Hepatocyte (in vitro differentiated cells): ENCODE measurements around the gene IL1R2. TPM values are rescaled to one million over a fixed set of nuclear protein-coding genes. Genes with fewer than 3 reads are reported as not detected.

ENCODE experiments used
- DNase-seq: peaks from one replicate; pipeline ENCODE4 v3.0.0-alpha.2; 2016; ENCODE audit warnings: low spot score
- H2AFZ ChIP-seq: fragments of 200-600 bp; sonication (generic); 2 replicates; pipeline ENCODE4 v1.6.0; 2016; ENCODE audit warnings: antibody characterized with exemption, mild to moderate bottlenecking
- H3K27ac ChIP-seq: fragments of 200-600 bp; sonication (generic); 2 replicates; pipeline ENCODE4 v1.5.1; 2016; ENCODE audit warnings: mild to moderate bottlenecking
- H3K27me3 ChIP-seq: fragments of 200-600 bp; sonication (generic); 2 replicates; pipeline ENCODE4 v1.6.1; 2016
- H3K36me3 ChIP-seq: fragments of 200-600 bp; sonication (generic); replicated peaks from 2 replicates; pipeline ENCODE4 v1.5.1; 2016; ENCODE audit warnings: low read depth; ENCODE audit not compliant: insufficient read depth
- H3K4me1 ChIP-seq: fragments of 200-600 bp; sonication (generic); 2 replicates; pipeline ENCODE4 v1.5.1; 2016; ENCODE audit warnings: mild to moderate bottlenecking, moderate library complexity; ENCODE audit not compliant: insufficient read depth
- H3K4me2 ChIP-seq: fragments of 200-600 bp; sonication (generic); 2 replicates; pipeline ENCODE4 v1.6.0; 2016
- H3K4me3 ChIP-seq: fragments of 200-600 bp; sonication (generic); 2 replicates; pipeline ENCODE4 v1.5.1; 2016; ENCODE audit warnings: mild to moderate bottlenecking
- H3K79me2 ChIP-seq: fragments of 200-600 bp; sonication (generic); 2 replicates; pipeline ENCODE4 v1.6.0; 2017; ENCODE audit warnings: mild to moderate bottlenecking
- H3K9me2 ChIP-seq: fragments of 200-600 bp; sonication (generic); replicated peaks from 2 replicates; pipeline ENCODE4 v1.6.0; 2017; ENCODE audit warnings: mild to moderate bottlenecking; ENCODE audit not compliant: insufficient read depth
- H3K9me3 ChIP-seq: fragments of 200-600 bp; sonication (generic); 2 replicates; pipeline ENCODE4 v1.5.1; 2016; ENCODE audit warnings: low read depth, mild to moderate bottlenecking
- H4K20me1 ChIP-seq: fragments of 200-600 bp; sonication (generic); 2 replicates; pipeline ENCODE4 v1.6.0; 2016; ENCODE audit warnings: mild to moderate bottlenecking; ENCODE audit not compliant: insufficient read depth, poor library complexity, severe bottlenecking
- CTCF ChIP-seq: fragments of 200-600 bp; sonication (generic); IDR thresholded peaks from 2 replicates; pipeline ENCODE4 v1.5.1; 2016; ENCODE audit warnings: antibody characterized with exemption, mild to moderate bottlenecking; ENCODE audit not compliant: poor library complexity
- EZH2 ChIP-seq: fragments of 200-600 bp; sonication (generic); IDR thresholded peaks from 2 replicates; pipeline ENCODE4 v1.6.1; 2016; ENCODE audit warnings: antibody characterized with exemption, mild to moderate bottlenecking, borderline replicate concordance
- EZH2phosphoT487 ChIP-seq: fragments of 200-600 bp; sonication (generic); IDR thresholded peaks from one replicate; pipeline ENCODE4 v1.6.1; 2018; ENCODE audit warnings: antibody characterized with exemption, mild to moderate bottlenecking, low read depth, moderate library complexity; ENCODE audit not compliant: unreplicated experiment, severe bottlenecking
- WGBS: methylation state at CpG from one replicate; pipeline ENCODE4 v1.1.6; 2016; ENCODE audit warnings: low lambda C conversion rate; ENCODE audit errors: missing lambda C conversion rate; 5-methylcytosine and 5-hydroxymethylcytosine counted together
- polyA plus RNA-seq: library from polyadenylated mRNA; unstranded; fragments of >200 nt; fragmentation: Nextera tagmentation; extraction: Ambion mirVana; gene quantifications from 2 replicates; pipeline ENCODE4 v1.2.1, GENCODE V29; 2016
- total RNA-seq: library from RNA; depleted of rRNA; stranded (reverse); fragments of >200 nt; gene quantifications from 2 replicates; pipeline ENCODE4 v1.2.3, GENCODE V29; 2014

Gene IL1R2
- total and polyA plus RNA-seq, 2 experiments from 2014 or later: 1.3 to 5.8 TPM

GRCh38 chr2:102058293-102058833, 66.6 kb downstream of the IL1R2 start:
- WGBS: 87% methylated on average over 8 of the region's 8 CpGs
- H3K79me2 ChIP-seq: no peaks in the 10 kb centered on the region
- no peak overlapping the region for H2AFZ ChIP-seq
- H3K9me3 ChIP-seq: no peaks in the 10 kb centered on the region
- no peak overlapping the region for H3K27ac ChIP-seq
- no peaks in the 10 kb centered on the region for H3K27me3 ChIP-seq
- no peak for DNase-seq
- H3K4me3 ChIP-seq: no peak overlapping the region
- H4K20me1 ChIP-seq: no peaks in the 10 kb centered on the region
- no peak overlapping the region for H3K4me2 ChIP-seq
- H3K4me1 ChIP-seq: peaks cover 31% of the 10 kb centered on the region
- TF ChIP-seq CTCF (no peak), EZH2 (no peak), EZH2phosphoT487 (no peak)
- no peaks in the 10 kb centered on the region for H3K9me2 ChIP-seq
- H3K36me3 ChIP-seq: no peaks in the 10 kb centered on the region

- Histone ChIP-seq H3K4me3 (no peak overlapping the region), H4K20me1 (no peaks in the 10 kb centered on the region), H3K36me3 (no peaks in the 10 kb centered on the region), H3K4me1 (peaks cover 39% of the 10 kb centered on the region), H2AFZ (no peak overlapping the region), H3K9me3 (no peaks in the 10 kb centered on the region), H3K27me3 (no peaks in the 10 kb centered on the region), H3K79me2 (no peaks in the 10 kb centered on the region), H3K9me2 (no peaks in the 10 kb centered on the region), H3K4me2 (no peak overlapping the region), H3K27ac (no peak overlapping the region)
- 50% methylated on average over 1 of the region's 1 CpG for WGBS
- no peak for DNase-seq
- TF ChIP-seq EZH2phosphoT487 (no peak), EZH2 (no peak)
Observed at GRCh38 chr2:102059151-102059550, 67.4 kb downstream of the IL1R2 start.

GRCh38 chr2:102060047-102060446, 68.3 kb downstream of the IL1R2 start:
- 85% methylated on average over 3 of the region's 3 CpGs for WGBS
- Histone ChIP-seq H3K4me1 (peaks cover 46% of the 10 kb centered on the region), H2AFZ (no peak overlapping the region), H3K9me3 (no peaks in the 10 kb centered on the region), H3K27ac (no peak overlapping the region), H3K36me3 (no peaks in the 10 kb centered on the region), H3K79me2 (no peaks in the 10 kb centered on the region), H3K4me3 (no peak overlapping the region), H4K20me1 (no peaks in the 10 kb centered on the region), H3K27me3 (no peaks in the 10 kb centered on the region), H3K4me2 (no peak overlapping the region), H3K9me2 (no peaks in the 10 kb centered on the region)
- no peak for DNase-seq
- TF ChIP-seq CTCF (no peak), EZH2phosphoT487 (no peak), EZH2 (no peak)

- no peaks in the 10 kb centered on the region for H3K9me2 ChIP-seq
- no peak for DNase-seq
- H3K36me3 ChIP-seq: no peaks in the 10 kb centered on the region
- H3K4me3 ChIP-seq: no peak overlapping the region
- TF ChIP-seq EZH2phosphoT487: no peak
- TF ChIP-seq EZH2: no peak
- no peak for TF ChIP-seq CTCF
- H2AFZ ChIP-seq: no peak overlapping the region
- H3K27ac ChIP-seq: no peak overlapping the region
- no peaks in the 10 kb centered on the region for H3K9me3 ChIP-seq
- H3K4me2 ChIP-seq: no peak overlapping the region
- peaks cover 45% of the 10 kb centered on the region for H3K4me1 ChIP-seq
- H4K20me1 ChIP-seq: no peaks in the 10 kb centered on the region
- 84% methylated on average over 4 of the region's 4 CpGs for WGBS
- no peaks in the 10 kb centered on the region for H3K27me3 ChIP-seq
- H3K79me2 ChIP-seq: no peaks in the 10 kb centered on the region
Observed at GRCh38 chr2:102060792-102061191, 69.0 kb downstream of the IL1R2 start.
